NCI-H345 treated with DMSO at 0.1 percent for 48 hours (cell line): ENCODE results near the gene CRISP2.
"Not testable (repeated sequence)": the region's sequence is repeated elsewhere in the genome, so short reads cannot be mapped to it uniquely, and the experiment has no call there.

Experiments
- DNase-seq: peaks from one replicate; lab custom pipeline; 2025; ENCODE audit not compliant: unreplicated experiment; lab: John Stamatoyannopoulos, UW

Gene CRISP2

GRCh38 chr6:49713346-49713745, at the start of gene CRISP2:
Gene CRISP2, minus strand, starts transcription at chr6:49713543. Its CDS starts 4,347 bp downstream, at chr6:49709196.
- DNase-seq: no peak

- DNase-seq: no peak
Measured at GRCh38 chr6:49744259-49744658, 30.9 kb upstream of the CRISP2 start, which contains the start of gene CRISP3. Gene CRISP3, minus strand, starts transcription at chr6:49744388. Its CDS starts 21 bp downstream, at chr6:49744367.

GRCh38 chr6:49743429-49743828, 30.1 kb upstream of the CRISP2 start:
- DNase-seq: no peak

- peak; percentile 41 for DNase-seq
Measured at GRCh38 chr6:49739423-49739822, 26.1 kb upstream of the CRISP2 start.

- no peak for DNase-seq
Measured at GRCh38 chr6:49736017-49736508, 22.7 kb upstream of the CRISP2 start.

GRCh38 chr6:49733680-49734079, 20.3 kb upstream of the CRISP2 start:
- DNase-seq: no peak

- DNase-seq: no peak
Measured at GRCh38 chr6:49732781-49733180, 19.4 kb upstream of the CRISP2 start.

- DNase-seq: no peak
Measured at GRCh38 chr6:49730251-49730650, 16.9 kb upstream of the CRISP2 start.

GRCh38 chr6:49723917-49724316, 10.6 kb upstream of the CRISP2 start:
- DNase-seq: not testable (repeated sequence)

- no peak for DNase-seq
Measured at GRCh38 chr6:49721297-49721696, 8.0 kb upstream of the CRISP2 start.

GRCh38 chr6:49720372-49720771, 7.0 kb upstream of the CRISP2 start:
- DNase-seq: no peak

- DNase-seq: no peak
Measured at GRCh38 chr6:49698478-49698877, 14.9 kb downstream of the CRISP2 start.

- DNase-seq: no peak
Measured at GRCh38 chr6:49693512-49693911, 19.8 kb downstream of the CRISP2 start.

GRCh38 chr6:49692534-49692933, 20.8 kb downstream of the CRISP2 start:
- DNase-seq: no peak

- no peak for DNase-seq
Measured at GRCh38 chr6:49676671-49677281, 36.6 kb downstream of the CRISP2 start.

- DNase-seq: no peak
Measured at GRCh38 chr6:49675816-49676215, 37.5 kb downstream of the CRISP2 start.

- DNase-seq: no peak
Measured at GRCh38 chr6:49668083-49668511, 45.2 kb downstream of the CRISP2 start.

- DNase-seq: no peak
Measured at GRCh38 chr6:49666930-49667757, 46.2 kb downstream of the CRISP2 start.

- DNase-seq: no peak
Measured at GRCh38 chr6:49666480-49666879, 46.9 kb downstream of the CRISP2 start.

- DNase-seq: no peak
Measured at GRCh38 chr6:49664817-49665216, 48.5 kb downstream of the CRISP2 start.

- DNase-seq: not testable (repeated sequence)
Measured at GRCh38 chr6:49664054-49664453, 49.3 kb downstream of the CRISP2 start.

GRCh38 chr6:49662892-49663261, 50.5 kb downstream of the CRISP2 start:
- DNase-seq: no peak
